ENCODE results near the gene TIGD1.

The TIGD1 gene

DNA sequence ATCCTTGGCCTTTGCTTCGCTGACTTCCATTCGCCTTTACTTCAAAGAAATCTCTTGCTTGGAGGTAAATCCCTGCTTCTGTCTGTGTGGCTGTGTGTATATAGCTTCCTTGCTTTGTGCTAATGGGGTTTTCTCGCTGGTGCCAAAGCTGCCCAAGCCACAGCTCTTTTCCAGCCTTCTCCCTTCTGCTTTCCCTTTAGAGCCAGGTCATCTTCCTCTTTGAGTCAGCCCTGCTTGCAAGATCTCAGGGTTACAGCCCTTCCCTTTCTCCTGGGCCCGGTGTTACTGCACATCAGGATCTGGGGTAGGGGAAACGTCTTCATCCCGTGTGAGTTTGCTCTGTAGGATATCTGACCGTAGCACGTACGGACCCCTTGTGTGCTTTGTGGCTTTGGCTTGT, 19.2 kb upstream of the TIGD1 start:
- no peak for ATAC-seq
- TF ChIP-seq ZFP3 (CRISPR knock-in tag; IDR thresholded peaks at IDR 0.05) (no peak), ARNTL (CRISPR knock-in tag; IDR thresholded peaks at IDR 0.05; ENCODE audit: borderline replicate concordance, low read depth) (no peak), TOX (CRISPR knock-in tag; IDR thresholded peaks at IDR 0.05; ENCODE audit: borderline replicate concordance) (no peak), ZNF565 (CRISPR knock-in tag; conservative IDR thresholded peaks at IDR 0.05; ENCODE audit: low read depth) (no peak)

- ATAC-seq: peak; percentile 68; the same call in 2 of the 3 replicates
- TF ChIP-seq ZFP30 (CRISPR knock-in tag; IDR thresholded peaks at IDR 0.05) (no peak), CSDC2 (CRISPR knock-in tag; IDR thresholded peaks at IDR 0.05) (no peak), GLIS3 (CRISPR knock-in tag; IDR thresholded peaks at IDR 0.05) (no peak), TOX (CRISPR knock-in tag; IDR thresholded peaks at IDR 0.05; ENCODE audit: borderline replicate concordance) (no peak), ARNTL (CRISPR knock-in tag; IDR thresholded peaks at IDR 0.05; ENCODE audit: borderline replicate concordance, low read depth) (no peak), BACH2 (CRISPR knock-in tag; IDR thresholded peaks at IDR 0.05; ENCODE audit: borderline replicate concordance) (no peak), ZFP3 (CRISPR knock-in tag; IDR thresholded peaks at IDR 0.05) (no peak), ISL1 (CRISPR knock-in tag; IDR thresholded peaks at IDR 0.05) (no peak), POU6F1 (CRISPR knock-in tag; IDR thresholded peaks at IDR 0.05; ENCODE audit: borderline replicate concordance, low read depth) (no peak)
- TF ChIP-seq, protein P1, sequence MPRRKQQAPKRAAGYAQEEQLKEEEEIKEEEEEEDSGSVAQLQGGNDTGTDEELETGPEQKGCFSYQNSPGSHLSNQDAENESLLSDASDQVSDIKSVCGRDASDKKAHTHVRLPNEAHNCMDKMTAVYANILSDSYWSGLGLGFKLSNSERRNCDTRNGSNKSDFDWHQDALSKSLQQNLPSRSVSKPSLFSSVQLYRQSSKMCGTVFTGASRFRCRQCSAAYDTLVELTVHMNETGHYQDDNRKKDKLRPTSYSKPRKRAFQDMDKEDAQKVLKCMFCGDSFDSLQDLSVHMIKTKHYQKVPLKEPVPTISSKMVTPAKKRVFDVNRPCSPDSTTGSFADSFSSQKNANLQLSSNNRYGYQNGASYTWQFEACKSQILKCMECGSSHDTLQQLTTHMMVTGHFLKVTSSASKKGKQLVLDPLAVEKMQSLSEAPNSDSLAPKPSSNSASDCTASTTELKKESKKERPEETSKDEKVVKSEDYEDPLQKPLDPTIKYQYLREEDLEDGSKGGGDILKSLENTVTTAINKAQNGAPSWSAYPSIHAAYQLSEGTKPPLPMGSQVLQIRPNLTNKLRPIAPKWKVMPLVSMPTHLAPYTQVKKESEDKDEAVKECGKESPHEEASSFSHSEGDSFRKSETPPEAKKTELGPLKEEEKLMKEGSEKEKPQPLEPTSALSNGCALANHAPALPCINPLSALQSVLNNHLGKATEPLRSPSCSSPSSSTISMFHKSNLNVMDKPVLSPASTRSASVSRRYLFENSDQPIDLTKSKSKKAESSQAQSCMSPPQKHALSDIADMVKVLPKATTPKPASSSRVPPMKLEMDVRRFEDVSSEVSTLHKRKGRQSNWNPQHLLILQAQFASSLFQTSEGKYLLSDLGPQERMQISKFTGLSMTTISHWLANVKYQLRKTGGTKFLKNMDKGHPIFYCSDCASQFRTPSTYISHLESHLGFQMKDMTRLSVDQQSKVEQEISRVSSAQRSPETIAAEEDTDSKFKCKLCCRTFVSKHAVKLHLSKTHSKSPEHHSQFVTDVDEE (CRISPR knock-in tag; IDR thresholded peaks at IDR 0.05): no peak
These were observed 17.8 kb upstream of the TIGD1 start for GRCh38 chr2:232568161-232568560.

- TF ChIP-seq ARNTL (CRISPR knock-in tag; IDR thresholded peaks at IDR 0.05; ENCODE audit: borderline replicate concordance, low read depth): no peak
- no peak for TF ChIP-seq POU6F1 (CRISPR knock-in tag; IDR thresholded peaks at IDR 0.05; ENCODE audit: borderline replicate concordance, low read depth)
- no peak for ATAC-seq
These were observed 17.4 kb upstream of the TIGD1 start for GRCh38 chr2:232567721-232568120.

GRCh38 chr2:232563580-232563979, 13.2 kb upstream of the TIGD1 start:
- no peak for ATAC-seq
- no peak for TF ChIP-seq ARNTL (CRISPR knock-in tag; IDR thresholded peaks at IDR 0.05; ENCODE audit: borderline replicate concordance, low read depth)
- no peak for TF ChIP-seq TCF4 (CRISPR knock-in tag; IDR thresholded peaks at IDR 0.05; ENCODE audit: borderline replicate concordance)
- no peak for TF ChIP-seq ZNF8 (CRISPR knock-in tag; IDR thresholded peaks at IDR 0.05)
- TF ChIP-seq CSDC2 (CRISPR knock-in tag; IDR thresholded peaks at IDR 0.05): no peak
- TF ChIP-seq ESRRG (CRISPR knock-in tag; IDR thresholded peaks at IDR 0.05): no peak
- no peak for TF ChIP-seq POU6F1 (CRISPR knock-in tag; IDR thresholded peaks at IDR 0.05; ENCODE audit: borderline replicate concordance, low read depth)
- TF ChIP-seq SNAI2 (CRISPR knock-in tag; IDR thresholded peaks at IDR 0.05): no peak
- no peak for TF ChIP-seq BACH2 (CRISPR knock-in tag; IDR thresholded peaks at IDR 0.05; ENCODE audit: borderline replicate concordance)
- TF ChIP-seq PPARA (CRISPR knock-in tag; IDR thresholded peaks at IDR 0.05; ENCODE audit: borderline replicate concordance): no peak
- TF ChIP-seq TOX (CRISPR knock-in tag; IDR thresholded peaks at IDR 0.05; ENCODE audit: borderline replicate concordance): no peak
- TF ChIP-seq, protein P1 (CRISPR knock-in tag; IDR thresholded peaks at IDR 0.05): no peak
- no peak for TF ChIP-seq ISL1 (CRISPR knock-in tag; IDR thresholded peaks at IDR 0.05)
- no peak for TF ChIP-seq OSR1 (CRISPR knock-in tag; IDR thresholded peaks at IDR 0.05)
- TF ChIP-seq CSRNP3 (CRISPR knock-in tag; IDR thresholded peaks at IDR 0.05): no peak

Data from SK-N-SH treated with all-trans-retinoic acid at 6 μM for 48 hours (cell line).